ENCODE results near the gene CD5L. TPM values are rescaled to one million over a fixed set of nuclear protein-coding genes. Genes with fewer than 3 reads are reported as not detected.

Gene CD5L
- total RNA-seq, 5 donors from 2014 or later (not counting 1 experiment from before 2014, with no cell fraction given) = not detected

DNA sequence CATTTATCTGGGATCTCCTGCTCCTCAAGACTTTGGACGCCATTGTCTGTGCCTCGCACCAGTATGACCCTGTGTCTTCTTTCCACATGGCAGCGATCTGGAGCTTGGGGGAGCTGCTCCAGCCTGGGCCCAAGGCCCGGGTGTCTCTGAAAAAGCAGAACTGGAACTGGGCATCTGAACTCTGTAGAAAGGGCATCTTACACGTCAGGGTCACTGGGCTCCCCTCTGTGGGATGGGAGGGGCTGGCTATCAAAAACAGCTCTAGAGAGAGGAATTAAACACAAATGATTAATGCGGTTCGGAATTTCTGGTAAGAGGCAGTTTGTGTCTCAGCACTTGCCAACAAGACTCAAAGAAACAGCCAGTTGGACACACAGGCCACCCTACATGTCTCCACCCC, 37.8 kb downstream of the CD5L start:
- ATAC-seq (replicated peaks in 1 of 4) (no peak), DNase-seq (no peak)
- Mint-ChIP-seq H3K4me3 (no peak overlapping the region), H3K4me1 (peaks cover 0 to 4% (median 0%) of the 10 kb centered on the region in 3 donors), H3K27ac (no peak overlapping the region), H3K9me3 (no peaks in the 10 kb centered on the region), H3K27me3 (peaks cover 11 to 13% of the 10 kb centered on the region in 2 donors), H3K36me3 (no peaks in the 10 kb centered on the region)
- Histone ChIP-seq H3K36me3 (ENCODE audit: control insufficient read depth in 2 of 2, extremely low read depth in 1 of 2, insufficient read depth in 1 of 2, low read length in 1 of 2) (no peaks in the 10 kb centered on the region), H3K9me3 (no peaks in the 10 kb centered on the region), H3K4me1 (ENCODE audit: control insufficient read depth in 1 of 2, extremely low read depth in 1 of 2, insufficient read depth in 2 of 2, low read length in 2 of 2) (no peaks in the 10 kb centered on the region), H3K27me3 (replicated peaks in 1 of 2; ENCODE audit: control insufficient read depth in 2 of 2, extremely low read depth in 1 of 2, insufficient read depth in 2 of 2, low read length in 1 of 2) (peaks cover 0 to 5% of the 10 kb centered on the region in 2 experiments), H3K27ac (ENCODE audit: low read length) (no peak overlapping the region), H3K4me3 (ENCODE audit: control insufficient read depth in 1 of 2, extremely low read depth in 1 of 2, low read length in 1 of 2) (no peak overlapping the region)
- WGBS (ENCODE audit: insufficient coverage) = 91% methylated on average over 7 of the region's 7 CpGs
- CTCF ChIA-PET = no interaction called here
- POLR2A ChIA-PET = no interaction called here

GRCh38 chr1:157799996-157800395, 41.6 kb downstream of the CD5L start:
- Histone ChIP-seq H3K27me3 (replicated peaks in 1 of 2; ENCODE audit: control insufficient read depth in 2 of 2, extremely low read depth in 1 of 2, insufficient read depth in 2 of 2, low read length in 1 of 2) (peaks cover 0 to 7% of the 10 kb centered on the region in 2 experiments), H3K4me3 (ENCODE audit: control insufficient read depth in 1 of 2, extremely low read depth in 1 of 2, low read length in 1 of 2) (no peak overlapping the region), H3K36me3 (ENCODE audit: control insufficient read depth in 2 of 2, extremely low read depth in 1 of 2, insufficient read depth in 1 of 2, low read length in 1 of 2) (no peaks in the 10 kb centered on the region), H3K9me3 (no peaks in the 10 kb centered on the region), H3K4me1 (ENCODE audit: control insufficient read depth in 1 of 2, extremely low read depth in 1 of 2, insufficient read depth in 2 of 2, low read length in 2 of 2) (no peaks in the 10 kb centered on the region), H3K27ac (ENCODE audit: low read length) (no peak overlapping the region)
- Mint-ChIP-seq H3K4me1 (no peaks in the 10 kb centered on the region), H3K27me3 (no peaks in the 10 kb centered on the region), H3K4me3 (no peak overlapping the region), H3K36me3 (no peaks in the 10 kb centered on the region), H3K27ac (no peak overlapping the region), H3K9me3 (no peaks in the 10 kb centered on the region)
- ChIA-PET CTCF (no interaction called here), POLR2A (no interaction called here)
- DNase-seq = no peak
- ATAC-seq (replicated peaks in 1 of 4) = no peak
- WGBS (ENCODE audit: insufficient coverage) = no CpG with 5 or more reads among the region's 1 CpG

DNA sequence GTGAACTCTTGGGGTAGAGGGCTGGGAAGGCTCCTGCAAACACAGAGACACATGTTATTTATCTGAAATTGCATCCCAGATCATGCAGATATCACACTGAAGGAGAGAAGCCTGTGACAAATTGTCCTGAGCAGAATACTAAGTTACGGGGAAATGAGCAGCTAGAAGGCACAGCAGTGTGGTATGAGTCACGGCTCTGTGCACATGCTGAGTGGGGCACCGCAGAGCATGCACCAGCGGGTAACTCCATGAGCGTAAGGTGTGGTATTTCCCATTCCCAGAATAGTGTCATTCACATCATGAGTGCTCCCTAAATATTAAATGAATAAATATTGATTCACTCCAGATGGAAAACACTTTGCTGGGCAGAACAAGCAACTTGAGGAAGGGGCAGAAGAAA, 43.4 kb downstream of the CD5L start:
- Histone ChIP-seq H3K27me3 (replicated peaks in 1 of 2; ENCODE audit: control insufficient read depth in 2 of 2, extremely low read depth in 1 of 2, insufficient read depth in 2 of 2, low read length in 1 of 2) (peaks cover 0 to 7% of the 10 kb centered on the region in 2 experiments), H3K27ac (ENCODE audit: low read length) (no peak overlapping the region), H3K36me3 (ENCODE audit: control insufficient read depth in 2 of 2, extremely low read depth in 1 of 2, insufficient read depth in 1 of 2, low read length in 1 of 2) (no peaks in the 10 kb centered on the region), H3K9me3 (peaks cover 2% of the 10 kb centered on the region), H3K4me1 (ENCODE audit: control insufficient read depth in 1 of 2, extremely low read depth in 1 of 2, insufficient read depth in 2 of 2, low read length in 2 of 2) (no peaks in the 10 kb centered on the region), H3K4me3 (ENCODE audit: control insufficient read depth in 1 of 2, extremely low read depth in 1 of 2, low read length in 1 of 2) (no peak overlapping the region)
- no peaks in the 10 kb centered on the region for H3K36me3 Mint-ChIP-seq
- no peak for DNase-seq
- no peaks in the 10 kb centered on the region for H3K27me3 Mint-ChIP-seq
- CTCF ChIA-PET = no interaction called here
- WGBS (ENCODE audit: insufficient coverage) = 93% methylated on average over 2 of the region's 5 CpGs
- H3K4me1 Mint-ChIP-seq = no peaks in the 10 kb centered on the region
- H3K4me3 Mint-ChIP-seq = no peak overlapping the region
- peaks cover 2 to 10% (median 9%) of the 10 kb centered on the region in 3 donors for H3K9me3 Mint-ChIP-seq
- H3K27ac Mint-ChIP-seq = no peak overlapping the region
- no peak for ATAC-seq (replicated peaks in 1 of 4)
- POLR2A ChIA-PET = no interaction called here

GRCh38 chr1:157785248-157785647, 56.4 kb downstream of the CD5L start:
- Histone ChIP-seq H3K4me1 (ENCODE audit: control insufficient read depth in 1 of 2, extremely low read depth in 1 of 2, insufficient read depth in 2 of 2, low read length in 2 of 2) (no peaks in the 10 kb centered on the region), H3K9me3 (no peaks in the 10 kb centered on the region), H3K4me3 (ENCODE audit: control insufficient read depth in 1 of 2, extremely low read depth in 1 of 2, low read length in 1 of 2) (no peak overlapping the region), H3K36me3 (ENCODE audit: control insufficient read depth in 2 of 2, extremely low read depth in 1 of 2, insufficient read depth in 1 of 2, low read length in 1 of 2) (no peaks in the 10 kb centered on the region), H3K27me3 (replicated peaks in 1 of 2; ENCODE audit: control insufficient read depth in 2 of 2, extremely low read depth in 1 of 2, insufficient read depth in 2 of 2, low read length in 1 of 2) (no peaks in the 10 kb centered on the region), H3K27ac (ENCODE audit: low read length) (no peak overlapping the region)
- WGBS (ENCODE audit: insufficient coverage) = no CpG with 5 or more reads among the region's 1 CpG
- peaks cover 0 to 12% (median 5%) of the 10 kb centered on the region in 3 donors for H3K4me1 Mint-ChIP-seq
- H3K27me3 Mint-ChIP-seq = peaks cover 3 to 4% of the 10 kb centered on the region in 2 donors
- no peaks in the 10 kb centered on the region for H3K36me3 Mint-ChIP-seq
- no peak for DNase-seq
- ChIA-PET POLR2A (no interaction called here), CTCF (no interaction called here)
- no peak overlapping the region for H3K27ac Mint-ChIP-seq
- ATAC-seq (replicated peaks in 1 of 4) = no peak
- no peak overlapping the region for H3K4me3 Mint-ChIP-seq
- H3K9me3 Mint-ChIP-seq = peaks cover 0 to 5% (median 4%) of the 10 kb centered on the region in 3 donors

- Mint-ChIP-seq H3K4me3 (no peak overlapping the region), H3K36me3 (no peaks in the 10 kb centered on the region), H3K27ac (no peak overlapping the region), H3K9me3 (peaks cover 0 to 2% (median 0%) of the 10 kb centered on the region in 3 donors), H3K27me3 (peaks cover 3 to 4% of the 10 kb centered on the region in 2 donors), H3K4me1 (peaks cover 0 to 12% (median 5%) of the 10 kb centered on the region in 3 donors)
- no peak overlapping the region for H3K4me3 ChIP-seq (ENCODE audit: control insufficient read depth in 1 of 2, extremely low read depth in 1 of 2, low read length in 1 of 2)
- H3K27ac ChIP-seq (ENCODE audit: low read length) = no peak overlapping the region
- ChIA-PET POLR2A (no interaction called here), CTCF (no interaction called here)
- WGBS (ENCODE audit: insufficient coverage) = 83% methylated on average over 2 of the region's 3 CpGs
- no peaks in the 10 kb centered on the region for H3K27me3 ChIP-seq (replicated peaks in 1 of 2; ENCODE audit: control insufficient read depth in 2 of 2, extremely low read depth in 1 of 2, insufficient read depth in 2 of 2, low read length in 1 of 2)
- no peaks in the 10 kb centered on the region for H3K36me3 ChIP-seq (ENCODE audit: control insufficient read depth in 2 of 2, extremely low read depth in 1 of 2, insufficient read depth in 1 of 2, low read length in 1 of 2)
- DNase-seq = no peak
- H3K9me3 ChIP-seq = no peaks in the 10 kb centered on the region
- no peak for ATAC-seq (replicated peaks in 1 of 4)
- H3K4me1 ChIP-seq (ENCODE audit: control insufficient read depth in 1 of 2, extremely low read depth in 1 of 2, insufficient read depth in 2 of 2, low read length in 2 of 2) = no peaks in the 10 kb centered on the region
Observed at GRCh38 chr1:157784801-157785200, 56.8 kb downstream of the CD5L start.

DNA sequence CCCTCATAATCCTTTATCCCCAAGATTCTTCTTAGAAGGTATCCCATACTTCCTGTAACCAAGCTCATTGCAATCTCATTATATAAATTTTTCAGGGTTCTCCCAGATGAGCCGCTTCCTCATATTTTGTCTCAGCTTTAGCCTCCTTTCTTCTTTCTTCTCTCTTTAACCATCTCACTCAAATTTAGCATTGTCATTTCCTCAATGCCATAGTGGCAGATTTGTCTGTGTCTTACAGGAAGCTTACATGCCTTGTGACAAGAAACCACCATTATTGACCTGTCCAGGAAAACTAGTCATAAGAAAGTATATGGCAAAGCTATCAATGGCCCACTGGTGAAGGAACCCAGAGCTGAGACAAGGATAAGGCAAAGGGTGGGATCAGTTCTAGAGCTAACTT, 58.7 kb downstream of the CD5L start:
- no peaks in the 10 kb centered on the region for H3K27me3 ChIP-seq (replicated peaks in 1 of 2; ENCODE audit: control insufficient read depth in 2 of 2, extremely low read depth in 1 of 2, insufficient read depth in 2 of 2, low read length in 1 of 2)
- H3K27ac Mint-ChIP-seq = no peak overlapping the region
- POLR2A ChIA-PET = no interaction called here

GRCh38 chr1:157781048-157781447, 60.6 kb downstream of the CD5L start:
- Mint-ChIP-seq H3K4me1 (peaks cover 0 to 12% (median 5%) of the 10 kb centered on the region in 3 donors), H3K9me3 (no peaks in the 10 kb centered on the region), H3K27me3 (peaks cover 10 to 11% of the 10 kb centered on the region in 2 donors), H3K4me3 (no peak overlapping the region), H3K27ac (no peak overlapping the region), H3K36me3 (no peaks in the 10 kb centered on the region)
- Histone ChIP-seq H3K4me3 (ENCODE audit: control insufficient read depth in 1 of 2, extremely low read depth in 1 of 2, low read length in 1 of 2) (no peak overlapping the region), H3K27ac (ENCODE audit: low read length) (no peak overlapping the region), H3K9me3 (no peaks in the 10 kb centered on the region), H3K36me3 (ENCODE audit: control insufficient read depth in 2 of 2, extremely low read depth in 1 of 2, insufficient read depth in 1 of 2, low read length in 1 of 2) (no peaks in the 10 kb centered on the region), H3K4me1 (ENCODE audit: control insufficient read depth in 1 of 2, extremely low read depth in 1 of 2, insufficient read depth in 2 of 2, low read length in 2 of 2) (no peaks in the 10 kb centered on the region), H3K27me3 (replicated peaks in 1 of 2; ENCODE audit: control insufficient read depth in 2 of 2, extremely low read depth in 1 of 2, insufficient read depth in 2 of 2, low read length in 1 of 2) (no peaks in the 10 kb centered on the region)
- WGBS (ENCODE audit: insufficient coverage) = 0% methylated on average over 1 of the region's 2 CpGs
- ChIA-PET POLR2A (no interaction called here), CTCF (interaction anchor here in 1 of 2 donors (0.7 kb wide), 1 partner anchor 201 kb away, joined by 4 read pairs; no protein-coding TSS in a partner anchor)
- ATAC-seq (replicated peaks in 1 of 4) (no peak), DNase-seq (no peak)

More for the DNA sequence above, 58.7 kb downstream of the CD5L start:
- Mint-ChIP-seq H3K36me3 (no peaks in the 10 kb centered on the region), H3K9me3 (no peaks in the 10 kb centered on the region), H3K4me1 (peaks cover 0 to 12% (median 5%) of the 10 kb centered on the region in 3 donors), H3K4me3 (no peak overlapping the region), H3K27me3 (peaks cover 10 to 11% of the 10 kb centered on the region in 2 donors)
- WGBS (ENCODE audit: insufficient coverage) = no CpG with 5 or more reads among the region's 1 CpG
- Histone ChIP-seq H3K4me3 (ENCODE audit: control insufficient read depth in 1 of 2, extremely low read depth in 1 of 2, low read length in 1 of 2) (no peak overlapping the region), H3K9me3 (no peaks in the 10 kb centered on the region), H3K27ac (ENCODE audit: low read length) (no peak overlapping the region), H3K4me1 (ENCODE audit: control insufficient read depth in 1 of 2, extremely low read depth in 1 of 2, insufficient read depth in 2 of 2, low read length in 2 of 2) (no peaks in the 10 kb centered on the region), H3K36me3 (ENCODE audit: control insufficient read depth in 2 of 2, extremely low read depth in 1 of 2, insufficient read depth in 1 of 2, low read length in 1 of 2) (no peaks in the 10 kb centered on the region)
- DNase-seq = no peak
- no peak for ATAC-seq (replicated peaks in 1 of 4)
- CTCF ChIA-PET = no interaction called here

Data from T-cell (primary cell).